HepG2 (cell line): ENCODE measurements around the gene GNA12.

Source experiments
- ZBTB4 ChIP-seq: sonication (generic); formaldehyde crosslinking; IDR thresholded peaks from 2 replicates; pipeline ENCODE4 v1.4.0; 2020; ENCODE audit warnings: missing genetic modification reagents, mild to moderate bottlenecking, borderline replicate concordance
- ZNF12 ChIP-seq: sonication (generic); formaldehyde crosslinking; IDR thresholded peaks from 2 replicates; pipeline ENCODE4 v1.5.0; 2020; ENCODE audit warnings: missing genetic modification reagents
- ZNF747 ChIP-seq: sonication (generic); formaldehyde crosslinking; IDR thresholded peaks from 2 replicates; pipeline ENCODE4 v1.8.1; 2023; ENCODE audit warnings: missing genetic modification reagents, mild to moderate bottlenecking, borderline replicate concordance

- TF ChIP-seq ZBTB4 (CRISPR knock-in tag) (no peak), ZNF12 (CRISPR knock-in tag) (no peak), ZNF747 (CRISPR knock-in tag) (no peak)
Observed at GRCh38 chr7:2824678-2825461, 19.2 kb downstream of the GNA12 start.
